Mesothelial cell of epicardium (in vitro differentiated cells): ENCODE data around the gene KRT1. TPM values are rescaled to one million over a fixed set of nuclear protein-coding genes. Genes with fewer than 3 reads are reported as not detected.

Experiments
- DNase-seq, 2 experiments: peaks; one replicate each; pipeline ENCODE4 v3.0.0; 2021; ENCODE audit warnings: low spot score in 2 of 2; ENCODE audit not compliant: unreplicated experiment in 2 of 2
- H3K27ac Mint-ChIP-seq: 2 replicates; pipeline ENCODE4 v1.8.0; 2021; ENCODE audit warnings: mixed read lengths
- H3K27me3 Mint-ChIP-seq: 2 replicates; pipeline ENCODE4 v1.8.0; 2021; ENCODE audit warnings: low read depth, mixed read lengths
- H3K36me3 Mint-ChIP-seq: 2 replicates; pipeline ENCODE4 v1.8.0; 2021; ENCODE audit warnings: mixed read lengths
- H3K4me1 Mint-ChIP-seq: 2 replicates; pipeline ENCODE4 v1.8.0; 2021; ENCODE audit warnings: mixed read lengths
- H3K4me3 Mint-ChIP-seq: 2 replicates; pipeline ENCODE4 v1.8.0; 2021; ENCODE audit warnings: mild to moderate bottlenecking, moderate library complexity, mixed read lengths
- H3K9me3 Mint-ChIP-seq: 2 replicates; pipeline ENCODE4 v1.8.0; 2021; ENCODE audit warnings: mixed read lengths
- total RNA-seq: library from RNA; stranded (reverse); gene quantifications from 3 replicates; pipeline ENCODE4 v1.2.1, GENCODE V29; 2021
- TF ChIP-seq, protein P1 (sequence below): fragments of 200-600 bp; sonication (generic); IDR thresholded peaks from one replicate; pipeline ENCODE4 v1.5.0; 2021; ENCODE audit warnings: antibody characterized with exemption; ENCODE audit not compliant: unreplicated experiment

The KRT1 gene
- total RNA-seq: not detected in 3 replicates

DNA sequence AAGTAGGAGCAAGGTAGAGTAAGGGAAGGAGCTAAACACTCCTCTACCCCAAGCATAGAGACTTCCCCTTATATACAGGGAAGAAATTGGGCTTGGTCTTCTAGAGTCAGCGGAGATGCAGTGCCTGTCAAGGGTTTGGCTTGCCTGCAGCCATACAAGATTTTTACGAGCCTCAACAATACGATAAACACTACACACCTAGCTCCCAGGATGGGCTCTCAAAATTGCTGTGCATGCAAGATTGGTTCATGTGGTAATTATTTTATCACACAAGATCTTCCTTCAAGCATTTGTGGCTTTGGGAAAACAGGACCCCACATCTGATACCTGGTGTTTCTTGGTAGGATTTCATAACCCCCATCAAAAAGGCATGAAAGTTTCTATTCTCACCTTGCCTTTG is at the start of gene KRT1:
Gene KRT1, minus strand, starts transcription at position 45 of the 400 bp plus-strand sequence. CDS start 59 bp downstream, outside the sequence.
- no peak within 1 kb of the TSS for H3K4me3 Mint-ChIP-seq
- DNase-seq: no peak
- H3K4me1 Mint-ChIP-seq: peaks cover 3% of the 10 kb centered on the region
- TF ChIP-seq, protein P1, sequence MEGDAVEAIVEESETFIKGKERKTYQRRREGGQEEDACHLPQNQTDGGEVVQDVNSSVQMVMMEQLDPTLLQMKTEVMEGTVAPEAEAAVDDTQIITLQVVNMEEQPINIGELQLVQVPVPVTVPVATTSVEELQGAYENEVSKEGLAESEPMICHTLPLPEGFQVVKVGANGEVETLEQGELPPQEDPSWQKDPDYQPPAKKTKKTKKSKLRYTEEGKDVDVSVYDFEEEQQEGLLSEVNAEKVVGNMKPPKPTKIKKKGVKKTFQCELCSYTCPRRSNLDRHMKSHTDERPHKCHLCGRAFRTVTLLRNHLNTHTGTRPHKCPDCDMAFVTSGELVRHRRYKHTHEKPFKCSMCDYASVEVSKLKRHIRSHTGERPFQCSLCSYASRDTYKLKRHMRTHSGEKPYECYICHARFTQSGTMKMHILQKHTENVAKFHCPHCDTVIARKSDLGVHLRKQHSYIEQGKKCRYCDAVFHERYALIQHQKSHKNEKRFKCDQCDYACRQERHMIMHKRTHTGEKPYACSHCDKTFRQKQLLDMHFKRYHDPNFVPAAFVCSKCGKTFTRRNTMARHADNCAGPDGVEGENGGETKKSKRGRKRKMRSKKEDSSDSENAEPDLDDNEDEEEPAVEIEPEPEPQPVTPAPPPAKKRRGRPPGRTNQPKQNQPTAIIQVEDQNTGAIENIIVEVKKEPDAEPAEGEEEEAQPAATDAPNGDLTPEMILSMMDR: no peak
- H3K27me3 Mint-ChIP-seq: peaks cover 85% of the 10 kb centered on the region
- H3K36me3 Mint-ChIP-seq: no peaks in the 10 kb centered on the region
- H3K9me3 Mint-ChIP-seq: no peaks in the 10 kb centered on the region
- H3K27ac Mint-ChIP-seq: no peak within 1 kb of the TSS

- Mint-ChIP-seq H3K9me3 (no peaks in the 10 kb centered on the region), H3K27me3 (peaks cover 84% of the 10 kb centered on the region), H3K27ac (no peak overlapping the region), H3K4me3 (no peak overlapping the region), H3K4me1 (no peaks in the 10 kb centered on the region), H3K36me3 (no peaks in the 10 kb centered on the region)
- TF ChIP-seq, protein P1: no peak
- no peak for DNase-seq
These were observed 48.9 kb upstream of the KRT1 start for GRCh38 chr12:52729147-52729546.

- Mint-ChIP-seq H3K27me3 (peaks cover 82% of the 10 kb centered on the region), H3K36me3 (no peaks in the 10 kb centered on the region), H3K4me3 (no peak overlapping the region), H3K4me1 (no peaks in the 10 kb centered on the region), H3K27ac (no peak overlapping the region), H3K9me3 (no peaks in the 10 kb centered on the region)
- no peak for DNase-seq
- TF ChIP-seq, protein P1: no peak
These were observed 48.2 kb upstream of the KRT1 start for GRCh38 chr12:52728374-52728773.

- no peak overlapping the region for H3K4me3 Mint-ChIP-seq
- H3K27ac Mint-ChIP-seq: no peak overlapping the region
- peaks cover 84% of the 10 kb centered on the region for H3K27me3 Mint-ChIP-seq
- no peaks in the 10 kb centered on the region for H3K36me3 Mint-ChIP-seq
- H3K4me1 Mint-ChIP-seq: no peaks in the 10 kb centered on the region
- no peak for DNase-seq
- no peaks in the 10 kb centered on the region for H3K9me3 Mint-ChIP-seq
- TF ChIP-seq, protein P1: no peak
These were observed 46.8 kb upstream of the KRT1 start for GRCh38 chr12:52727037-52727436.

- Mint-ChIP-seq H3K27me3 (peaks cover 83% of the 10 kb centered on the region), H3K9me3 (no peaks in the 10 kb centered on the region), H3K36me3 (no peaks in the 10 kb centered on the region), H3K4me3 (no peak overlapping the region), H3K27ac (no peak overlapping the region), H3K4me1 (no peaks in the 10 kb centered on the region)
- DNase-seq: no peak
- TF ChIP-seq, protein P1: no peak
These were observed 46.2 kb upstream of the KRT1 start for GRCh38 chr12:52726451-52726850.

DNA sequence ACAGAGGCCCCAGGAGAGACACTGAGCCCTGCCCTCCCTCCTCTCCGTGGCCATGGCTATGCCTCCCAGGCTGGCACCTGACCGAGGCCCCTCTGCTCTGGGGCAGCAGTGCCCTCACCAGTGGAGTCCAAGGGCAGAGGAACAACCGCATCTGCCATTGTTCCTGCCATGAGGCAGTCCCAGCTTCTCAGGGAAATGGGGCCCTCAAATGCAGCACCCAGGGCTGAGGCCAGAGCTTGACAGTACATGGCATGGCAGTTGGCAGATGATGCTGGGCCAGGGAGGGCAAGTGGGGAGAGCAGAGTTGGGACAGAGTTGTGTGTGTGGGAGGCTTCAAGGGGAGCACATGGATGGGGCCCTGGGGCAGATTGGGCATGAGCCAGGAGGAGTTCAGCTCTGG is 44.2 kb upstream of the KRT1 start:
- TF ChIP-seq, protein P1: no peak
- Mint-ChIP-seq H3K36me3 (no peaks in the 10 kb centered on the region), H3K4me3 (no peak overlapping the region), H3K9me3 (no peaks in the 10 kb centered on the region), H3K27ac (no peak overlapping the region), H3K27me3 (peaks cover 71% of the 10 kb centered on the region), H3K4me1 (no peaks in the 10 kb centered on the region)
- no peak for DNase-seq
